ENCODE results near the gene DAPK2. TPM values are rescaled to one million over a fixed set of nuclear protein-coding genes. Genes with fewer than 3 reads are reported as not detected.

DAPK2 gene
- total RNA-seq, 2 donors from 2014 or later, result 1.6 to 2.7 TPM

GRCh38 chr15:63942486-63943365 is 103.6 kb downstream of the DAPK2 start:
- Mint-ChIP-seq H3K27me3 (no peaks in the 10 kb centered on the region), H3K4me1 (peaks cover 33% of the 10 kb centered on the region), H3K4me3 (no peak overlapping the region), H3K27ac (peak overlapping the region; percentile 49), H3K36me3 (ENCODE audit: low read depth) (no peaks in the 10 kb centered on the region)
- DNase-seq (no peak), ATAC-seq (no peak)
- H3K9me3 ChIP-seq (ENCODE audit: control insufficient read depth, low read length, poor library complexity, severe bottlenecking), result no peaks in the 10 kb centered on the region

GRCh38 chr15:63941698-63942465 is 104.4 kb downstream of the DAPK2 start:
- peaks cover 35% of the 10 kb centered on the region for H3K4me1 Mint-ChIP-seq
- peak overlapping the region; percentile 89 for H3K27ac Mint-ChIP-seq
- no peaks in the 10 kb centered on the region for H3K36me3 Mint-ChIP-seq (ENCODE audit: low read depth)
- no peaks in the 10 kb centered on the region for H3K9me3 ChIP-seq (ENCODE audit: control insufficient read depth, low read length, poor library complexity, severe bottlenecking)
- ATAC-seq (no peak), DNase-seq (no peak)
- H3K27me3 Mint-ChIP-seq, result no peaks in the 10 kb centered on the region
- no peak overlapping the region for H3K4me3 Mint-ChIP-seq

GRCh38 chr15:63940966-63941620 is 105.2 kb downstream of the DAPK2 start:
- H3K36me3 Mint-ChIP-seq (ENCODE audit: low read depth), result no peaks in the 10 kb centered on the region
- H3K27ac Mint-ChIP-seq, result peak overlapping the region; percentile 89
- H3K9me3 ChIP-seq (ENCODE audit: control insufficient read depth, low read length, poor library complexity, severe bottlenecking), result no peaks in the 10 kb centered on the region
- no peak overlapping the region for H3K4me3 Mint-ChIP-seq
- no peak for DNase-seq
- H3K4me1 Mint-ChIP-seq, result peaks cover 35% of the 10 kb centered on the region
- ATAC-seq, result no peak
- H3K27me3 Mint-ChIP-seq, result no peaks in the 10 kb centered on the region

GRCh38 chr15:63939531-63940130 is 106.7 kb downstream of the DAPK2 start:
- ATAC-seq, result peak; percentile 74
- Mint-ChIP-seq H3K36me3 (ENCODE audit: low read depth) (no peaks in the 10 kb centered on the region), H3K4me1 (peaks cover 31% of the 10 kb centered on the region), H3K4me3 (peak overlapping the region; percentile 43), H3K27ac (peak overlapping the region; percentile 89), H3K27me3 (no peaks in the 10 kb centered on the region)
- DNase-seq, result no peak
- no peaks in the 10 kb centered on the region for H3K9me3 ChIP-seq (ENCODE audit: control insufficient read depth, low read length, poor library complexity, severe bottlenecking)

- peak overlapping the region; percentile 89 for H3K27ac Mint-ChIP-seq
- no peak for ATAC-seq
- H3K4me1 Mint-ChIP-seq, result peaks cover 29% of the 10 kb centered on the region
- H3K36me3 Mint-ChIP-seq (ENCODE audit: low read depth), result no peaks in the 10 kb centered on the region
- DNase-seq, result no peak
- no peaks in the 10 kb centered on the region for H3K9me3 ChIP-seq (ENCODE audit: control insufficient read depth, low read length, poor library complexity, severe bottlenecking)
- no peaks in the 10 kb centered on the region for H3K27me3 Mint-ChIP-seq
- H3K4me3 Mint-ChIP-seq, result peak overlapping the region; percentile 76
Observed at GRCh38 chr15:63938486-63939061, 107.7 kb downstream of the DAPK2 start.

GRCh38 chr15:63933522-63933921 is 112.8 kb downstream of the DAPK2 start:
- no peak for ATAC-seq

GRCh38 chr15:63931556-63931955 is 114.7 kb downstream of the DAPK2 start:
- H3K9me3 ChIP-seq (ENCODE audit: control insufficient read depth, low read length, poor library complexity, severe bottlenecking), result no peaks in the 10 kb centered on the region
- Mint-ChIP-seq H3K27ac (no peak overlapping the region), H3K4me3 (no peak overlapping the region), H3K27me3 (no peaks in the 10 kb centered on the region), H3K36me3 (ENCODE audit: low read depth) (no peaks in the 10 kb centered on the region), H3K4me1 (peaks cover 10% of the 10 kb centered on the region)
- DNase-seq (no peak), ATAC-seq (no peak)

More at GRCh38 chr15:63933522-63933921, 112.8 kb downstream of the DAPK2 start:
- H3K36me3 Mint-ChIP-seq (ENCODE audit: low read depth), result no peaks in the 10 kb centered on the region
- no peaks in the 10 kb centered on the region for H3K27me3 Mint-ChIP-seq
- no peak overlapping the region for H3K27ac Mint-ChIP-seq
- peaks cover 15% of the 10 kb centered on the region for H3K4me1 Mint-ChIP-seq
- no peak overlapping the region for H3K4me3 Mint-ChIP-seq
- no peaks in the 10 kb centered on the region for H3K9me3 ChIP-seq (ENCODE audit: control insufficient read depth, low read length, poor library complexity, severe bottlenecking)
- no peak for DNase-seq

GRCh38 chr15:63930034-63930433 is 116.3 kb downstream of the DAPK2 start:
- no peak for DNase-seq
- ATAC-seq, result no peak
- Mint-ChIP-seq H3K27ac (no peak overlapping the region), H3K36me3 (ENCODE audit: low read depth) (peaks cover 2% of the 10 kb centered on the region), H3K4me3 (no peak overlapping the region), H3K27me3 (no peaks in the 10 kb centered on the region), H3K4me1 (peaks cover 8% of the 10 kb centered on the region)
- H3K9me3 ChIP-seq (ENCODE audit: control insufficient read depth, low read length, poor library complexity, severe bottlenecking), result no peaks in the 10 kb centered on the region

- ATAC-seq (no peak), DNase-seq (no peak)
- Mint-ChIP-seq H3K27me3 (no peaks in the 10 kb centered on the region), H3K4me3 (no peak overlapping the region), H3K4me1 (peaks cover 8% of the 10 kb centered on the region), H3K36me3 (ENCODE audit: low read depth) (peaks cover 2% of the 10 kb centered on the region), H3K27ac (no peak overlapping the region)
- H3K9me3 ChIP-seq (ENCODE audit: control insufficient read depth, low read length, poor library complexity, severe bottlenecking), result no peaks in the 10 kb centered on the region
Observed at GRCh38 chr15:63928185-63928842, 118.0 kb downstream of the DAPK2 start.

- H3K27ac Mint-ChIP-seq, result no peak overlapping the region
Observed at GRCh38 chr15:63923993-63924950, 122.0 kb downstream of the DAPK2 start.

GRCh38 chr15:63922916-63923315 is 123.4 kb downstream of the DAPK2 start:
- DNase-seq, result no peak
- Mint-ChIP-seq H3K36me3 (ENCODE audit: low read depth) (peaks cover 3% of the 10 kb centered on the region), H3K4me3 (no peak overlapping the region), H3K27me3 (peaks cover under 1% of the 10 kb centered on the region), H3K27ac (no peak overlapping the region), H3K4me1 (peaks cover 9% of the 10 kb centered on the region)
- no peak for ATAC-seq
- H3K9me3 ChIP-seq (ENCODE audit: control insufficient read depth, low read length, poor library complexity, severe bottlenecking), result no peaks in the 10 kb centered on the region

More at GRCh38 chr15:63923993-63924950, 122.0 kb downstream of the DAPK2 start:
- no peak for ATAC-seq
- DNase-seq, result no peak
- H3K27me3 Mint-ChIP-seq, result no peaks in the 10 kb centered on the region
- H3K4me3 Mint-ChIP-seq, result no peak overlapping the region
- peaks cover 3% of the 10 kb centered on the region for H3K36me3 Mint-ChIP-seq (ENCODE audit: low read depth)
- H3K4me1 Mint-ChIP-seq, result peaks cover 9% of the 10 kb centered on the region
- no peaks in the 10 kb centered on the region for H3K9me3 ChIP-seq (ENCODE audit: control insufficient read depth, low read length, poor library complexity, severe bottlenecking)

Measured in T-helper 17 cell (primary cell).